Fibroblast of mammary gland (primary cell): ENCODE data around the gene ALKBH1.
A peak's percentile ranks its signal among the peaks of the same experiment; 100 is the strongest.
"Not testable (repeated sequence)": the region's sequence is repeated elsewhere in the genome, so short reads cannot be mapped to it uniquely, and the experiment has no call there.

Source experiments
- DNase-seq: peaks from one replicate; pipeline ENCODE4 v3.0.0-alpha.2; 2010; ENCODE audit warnings: low read depth
- H3K4me3 ChIP-seq: 2 replicates; pipeline ENCODE4 v1.5.1; 2011; ENCODE audit warnings: low read depth, mild to moderate bottlenecking, low read length, moderate library complexity; ENCODE audit not compliant: control insufficient read depth
- CTCF ChIP-seq: conservative IDR thresholded peaks from 2 replicates; pipeline ENCODE4 v1.5.1; 2011; ENCODE audit warnings: low read depth, low read length, inconsistent platforms; ENCODE audit not compliant: control insufficient read depth, insufficient read depth

Gene ALKBH1

GRCh38 chr14:77645520-77646230, 62.1 kb downstream of the ALKBH1 start:
- DNase-seq = no peak
- no peak for TF ChIP-seq CTCF
- no peak overlapping the region for H3K4me3 ChIP-seq

- no peak for DNase-seq
- peak overlapping the region; percentile 45 for H3K4me3 ChIP-seq
- no peak for TF ChIP-seq CTCF
These were observed 65.4 kb downstream of the ALKBH1 start for GRCh38 chr14:77642407-77642806.

- TF ChIP-seq CTCF = no peak
- DNase-seq = peak; percentile 74
- peak overlapping the region; percentile 45 for H3K4me3 ChIP-seq
These were observed 66.1 kb downstream of the ALKBH1 start for GRCh38 chr14:77641534-77642341.

GRCh38 chr14:77640756-77641533, 66.9 kb downstream of the ALKBH1 start:
- no peak for TF ChIP-seq CTCF
- H3K4me3 ChIP-seq = peak overlapping the region; percentile 0
- DNase-seq = peak; percentile 50

GRCh38 chr14:77638771-77639171, 69.1 kb downstream of the ALKBH1 start:
- no peak for TF ChIP-seq CTCF
- DNase-seq = peak; percentile 90
- no peak overlapping the region for H3K4me3 ChIP-seq

GRCh38 chr14:77635869-77636268, 72.0 kb downstream of the ALKBH1 start:
- not testable (repeated sequence) for H3K4me3 ChIP-seq, DNase-seq

- DNase-seq, H3K4me3 ChIP-seq: not testable (repeated sequence)
These were observed 72.4 kb downstream of the ALKBH1 start for GRCh38 chr14:77635466-77635865.
